H9 (cell line): ENCODE measurements around the gene ARHGAP26. TPM values are rescaled to one million over a fixed set of nuclear protein-coding genes. Genes with fewer than 3 reads are reported as not detected.
A peak's percentile ranks its signal among the peaks of the same experiment; 100 is the strongest.

Experiments used
- DNase-seq: peaks from one replicate; pipeline ENCODE4 v3.0.0-alpha.2; 2017
- H2AFZ ChIP-seq: one replicate; pipeline ENCODE4 v1.6.1; 2013; ENCODE audit warnings: mild to moderate bottlenecking, low read length, control low read depth, moderate library complexity
- H2AK5ac ChIP-seq: 2 replicates; pipeline ENCODE4 v1.6.1; 2013; ENCODE audit warnings: low read length, control low read depth, mixed read lengths; ENCODE audit not compliant: insufficient read length
- H2BK120ac ChIP-seq: one replicate; pipeline ENCODE4 v1.6.1; 2013; ENCODE audit warnings: low read depth, mild to moderate bottlenecking, low read length, control low read depth, inconsistent platforms; ENCODE audit not compliant: poor library complexity, severe bottlenecking
- H2BK12ac ChIP-seq: 2 replicates; pipeline ENCODE4 v1.6.1; 2013; ENCODE audit warnings: low read length, control low read depth, mixed read lengths, low read depth; ENCODE audit not compliant: insufficient read length
- H2BK15ac ChIP-seq: 2 replicates; pipeline ENCODE4 v1.6.1; 2013; ENCODE audit warnings: low read depth, low read length, control low read depth
- H2BK20ac ChIP-seq: one replicate; pipeline ENCODE4 v1.6.1; 2013; ENCODE audit warnings: low read depth, mild to moderate bottlenecking, low read length, control low read depth, inconsistent platforms; ENCODE audit not compliant: poor library complexity, severe bottlenecking
- H2BK5ac ChIP-seq: 2 replicates; pipeline ENCODE4 v1.6.1; 2013; ENCODE audit warnings: low read length, control low read depth, mixed read lengths; ENCODE audit not compliant: insufficient read length
- H3K14ac ChIP-seq: 2 replicates; pipeline ENCODE4 v1.6.1; 2013; ENCODE audit warnings: low read length, control low read depth; ENCODE audit not compliant: insufficient read depth
- H3K18ac ChIP-seq: 2 replicates; pipeline ENCODE4 v1.6.1; 2013; ENCODE audit warnings: low read depth, mild to moderate bottlenecking, mixed read lengths, low read length, control low read depth; ENCODE audit not compliant: insufficient read length
- H3K23ac ChIP-seq: 2 replicates; pipeline ENCODE4 v1.6.1; 2013; ENCODE audit warnings: low read length, control low read depth, mixed read lengths, low read depth; ENCODE audit not compliant: insufficient read length
- H3K23me2 ChIP-seq: 2 replicates; pipeline ENCODE4 v1.6.1; 2013; ENCODE audit warnings: low read depth, mild to moderate bottlenecking, mixed read lengths, low read length, control low read depth; ENCODE audit not compliant: insufficient read length, poor library complexity, severe bottlenecking
- H3K27ac ChIP-seq: 2 replicates; pipeline ENCODE4 v1.5.1; 2013; ENCODE audit warnings: low read length, control low read depth, mixed read lengths, low read depth; ENCODE audit not compliant: insufficient read length
- H3K27me3 ChIP-seq: 2 replicates; pipeline ENCODE4 v1.6.1; 2013; ENCODE audit warnings: low read length, control low read depth, inconsistent platforms; ENCODE audit not compliant: insufficient read depth
- H3K4ac ChIP-seq: 2 replicates; pipeline ENCODE4 v1.6.1; 2013; ENCODE audit warnings: low read depth, mild to moderate bottlenecking, control low read depth, inconsistent platforms, low read length, moderate library complexity
- H3K4me1 ChIP-seq: 2 replicates; pipeline ENCODE4 v1.6.1; 2013; ENCODE audit warnings: low read length, control low read depth, inconsistent platforms; ENCODE audit not compliant: insufficient read depth
- H3K4me2 ChIP-seq: 2 replicates; pipeline ENCODE4 v1.6.1; 2013; ENCODE audit warnings: low read length, control low read depth, mixed read lengths; ENCODE audit not compliant: insufficient read length, insufficient read depth
- H3K56ac ChIP-seq: 2 replicates; pipeline ENCODE4 v1.6.1; 2013; ENCODE audit warnings: low read depth, mild to moderate bottlenecking, mixed read lengths, low read length, control low read depth; ENCODE audit not compliant: insufficient read length
- H3K79me1 ChIP-seq: 2 replicates; pipeline ENCODE4 v1.6.1; 2013; ENCODE audit warnings: low read depth, mild to moderate bottlenecking, moderate library complexity, low read length, control low read depth, inconsistent platforms; ENCODE audit not compliant: insufficient read depth, poor library complexity, severe bottlenecking
- H3K79me2 ChIP-seq: 2 replicates; pipeline ENCODE4 v1.6.1; 2013; ENCODE audit warnings: low read length, control low read depth, inconsistent platforms; ENCODE audit not compliant: insufficient read depth
- H3K9ac ChIP-seq: 2 replicates; pipeline ENCODE4 v1.6.1; 2013; ENCODE audit warnings: low read length, control low read depth, mixed read lengths; ENCODE audit not compliant: insufficient read length; ENCODE audit errors: extremely low read depth
- H3K9me3 ChIP-seq: one replicate; pipeline ENCODE4 v1.6.1; 2013; ENCODE audit warnings: low read depth, low read length, inconsistent platforms; ENCODE audit not compliant: control insufficient read depth
- H3T11ph ChIP-seq: one replicate; pipeline ENCODE4 v1.6.1; 2013; ENCODE audit warnings: mild to moderate bottlenecking, low read length, control low read depth, inconsistent platforms
- H4K20me1 ChIP-seq: one replicate; pipeline ENCODE4 v1.6.1; 2013; ENCODE audit not compliant: control insufficient read depth, insufficient read length, insufficient read depth
- H4K5ac ChIP-seq: 2 replicates; pipeline ENCODE4 v1.6.1; 2013; ENCODE audit warnings: low read depth, mild to moderate bottlenecking, mixed read lengths, low read length, control low read depth; ENCODE audit not compliant: insufficient read length
- H4K8ac ChIP-seq: replicated peaks from 2 replicates; pipeline ENCODE4 v1.6.1; 2013; ENCODE audit warnings: low read length, control low read depth, mixed read lengths, low read depth; ENCODE audit not compliant: insufficient read length
- H4K91ac ChIP-seq: 2 replicates; pipeline ENCODE4 v1.6.1; 2013; ENCODE audit warnings: low read depth, mild to moderate bottlenecking, moderate library complexity, mixed read lengths, low read length, control low read depth; ENCODE audit not compliant: insufficient read length
- H3K27ac Mint-ChIP-seq, 3 experiments: 2 replicates in 2 of 3; 3 replicates in 1 of 3; pipeline ENCODE4 v1.8.0; 2020 to 2021; ENCODE audit warnings: mixed read lengths in 3 of 3, mild to moderate bottlenecking in 1 of 3, moderate library complexity in 1 of 3
- H3K27me3 Mint-ChIP-seq: 2 replicates; pipeline ENCODE4 v1.8.0; 2021; ENCODE audit warnings: low read depth, mild to moderate bottlenecking, moderate library complexity, mixed read lengths
- H3K36me3 Mint-ChIP-seq, 3 experiments: 2 replicates in 2 of 3; 3 replicates in 1 of 3; pipeline ENCODE4 v1.8.0; 2020 to 2021; ENCODE audit warnings: low read depth in 3 of 3, mixed read lengths in 3 of 3; ENCODE audit not compliant: insufficient read depth in 1 of 3
- H3K4me1 Mint-ChIP-seq, 2 experiments: 2 replicates each; pipeline ENCODE4 v1.8.0; 2020; ENCODE audit warnings: mixed read lengths in 2 of 2
- H3K4me3 Mint-ChIP-seq, 2 experiments: 2 replicates in 1 of 2; 3 replicates in 1 of 2; pipeline ENCODE4 v1.8.0; 2020 to 2021; ENCODE audit warnings: mild to moderate bottlenecking in 2 of 2, mixed read lengths in 2 of 2, moderate library complexity in 1 of 2
- H3K9me3 Mint-ChIP-seq, 2 experiments: 2 replicates in 1 of 2; 3 replicates in 1 of 2; pipeline ENCODE4 v1.8.0; 2020; ENCODE audit warnings: mild to moderate bottlenecking in 2 of 2, mixed read lengths in 2 of 2, moderate library complexity in 1 of 2
- CTCF ChIP-seq: fragments of 200-600 bp; sonication (generic); conservative IDR thresholded peaks from 3 replicates; pipeline ENCODE4 v1.8.0; 2021; ENCODE audit warnings: antibody characterized with exemption, mild to moderate bottlenecking
- WGBS: extraction: QIAGEN DNeasy Blood & Tissue Kit; methylation state at CpG from one replicate; pipeline ENCODE4 v1.1.7; 2013; ENCODE audit warnings: missing lambda C conversion rate, low lambda C conversion rate, mixed read lengths; ENCODE audit not compliant: insufficient read length; ENCODE audit errors: extremely low coverage; 5-methylcytosine and 5-hydroxymethylcytosine counted together
- total RNA-seq: library from RNA; stranded (reverse); gene quantifications from 2 replicates; pipeline ENCODE4 v1.2.1, GENCODE V29; 2021

The ARHGAP26 gene
- total RNA-seq, 1 experiment from 2014 or later = 13.8 TPM

- H3K14ac ChIP-seq = no peak overlapping the region
- no peak overlapping the region for H2BK120ac ChIP-seq
- no peak overlapping the region for H2BK12ac ChIP-seq
- H3K27me3 ChIP-seq = no peaks in the 10 kb centered on the region
- no peak overlapping the region for H2BK20ac ChIP-seq
- H3K56ac ChIP-seq = no peak overlapping the region
- H3K4ac ChIP-seq = no peak overlapping the region
- Mint-ChIP-seq H3K4me1 (peaks cover 47 to 59% of the 10 kb centered on the region in 2 experiments), H3K9me3 (peaks cover 7 to 9% of the 10 kb centered on the region in 2 experiments; a peak in 3 of 5 replicates), H3K36me3 (peaks cover 2 to 20% (median 14%) of the 10 kb centered on the region in 3 experiments), H3K27ac (no peak overlapping the region), H3K27me3 (no peaks in the 10 kb centered on the region), H3K4me3 (no peak overlapping the region)
- H3K4me1 ChIP-seq = peaks cover 4% of the 10 kb centered on the region
- no peaks in the 10 kb centered on the region for H3K9me3 ChIP-seq
- no peak overlapping the region for H2BK5ac ChIP-seq
- no peak overlapping the region for H3K9ac ChIP-seq
- no peak overlapping the region for H3T11ph ChIP-seq
- H2BK15ac ChIP-seq = no peak overlapping the region
- H3K4me2 ChIP-seq = no peak overlapping the region
- no peaks in the 10 kb centered on the region for H3K79me2 ChIP-seq
- no peak overlapping the region for H2AK5ac ChIP-seq
- WGBS = no CpG with 5 or more reads among the region's 5 CpGs
- H3K23ac ChIP-seq = no peak overlapping the region
- H2AFZ ChIP-seq = no peak overlapping the region
- H4K91ac ChIP-seq = no peak overlapping the region
- no peaks in the 10 kb centered on the region for H3K23me2 ChIP-seq
- no peak overlapping the region for H4K5ac ChIP-seq
- TF ChIP-seq CTCF = peak; percentile 76
- H3K79me1 ChIP-seq = no peaks in the 10 kb centered on the region
- H4K20me1 ChIP-seq = no peaks in the 10 kb centered on the region
- DNase-seq = no peak
- H4K8ac ChIP-seq = no peak overlapping the region
- H3K27ac ChIP-seq = no peak overlapping the region
- no peak overlapping the region for H3K18ac ChIP-seq
Observed at GRCh38 chr5:143016777-143017516, 246.8 kb downstream of the ARHGAP26 start.
